HepG2 (cell line): ENCODE measurements around the gene RLN3.

Experiments
- BCLAF1 ChIP-seq: fragments of 450-650 bp; IDR thresholded peaks from 2 replicates; pipeline ENCODE4 v1.6.1; 2017; ENCODE audit warnings: mild to moderate bottlenecking
- MEIS2 ChIP-seq: sonication (generic); formaldehyde crosslinking; IDR thresholded peaks from 2 replicates; pipeline ENCODE4 v1.9.0; 2021; ENCODE audit warnings: mild to moderate bottlenecking, missing genetic modification reagents
- POLR2A ChIP-seq, 2 experiments: IDR thresholded peaks; 2 replicates each; pipeline ENCODE4 v1.6.1; 2011; ENCODE audit warnings: low read depth in 2 of 2, low read length in 2 of 2, mild to moderate bottlenecking in 1 of 2, moderate library complexity in 1 of 2; ENCODE audit not compliant: insufficient read depth in 1 of 2
- RFX5 ChIP-seq: IDR thresholded peaks from 2 replicates; pipeline ENCODE4 v1.6.1; 2011; ENCODE audit warnings: low read depth, low read length, improper control_type of control experiment

GRCh38 chr19:13978351-13979243, 49.4 kb upstream of the RLN3 start:
- TF ChIP-seq MEIS2 (CRISPR knock-in tag) (no peak), RFX5 (no peak), BCLAF1 (no peak), POLR2A (IDR thresholded peaks at IDR 0.05; ENCODE audit: insufficient read depth in 1 of 2, low read depth in 2 of 2, low read length in 2 of 2) (no peak)
